DMS53 treated with DMSO at 0.1 percent for 48 hours (cell line): Measurements from ENCODE around the gene PTTG1IP.
A peak's percentile ranks its signal among the peaks of the same experiment; 100 is the strongest.
"Not testable (repeated sequence)": the region's sequence is repeated elsewhere in the genome, so short reads cannot be mapped to it uniquely, and the experiment has no call there.

Source experiments
- DNase-seq: peaks from one replicate; lab custom pipeline; 2025; ENCODE audit not compliant: unreplicated experiment; lab: John Stamatoyannopoulos, UW

The PTTG1IP gene, protein sequence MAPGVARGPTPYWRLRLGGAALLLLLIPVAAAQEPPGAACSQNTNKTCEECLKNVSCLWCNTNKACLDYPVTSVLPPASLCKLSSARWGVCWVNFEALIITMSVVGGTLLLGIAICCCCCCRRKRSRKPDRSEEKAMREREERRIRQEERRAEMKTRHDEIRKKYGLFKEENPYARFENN

DNA sequence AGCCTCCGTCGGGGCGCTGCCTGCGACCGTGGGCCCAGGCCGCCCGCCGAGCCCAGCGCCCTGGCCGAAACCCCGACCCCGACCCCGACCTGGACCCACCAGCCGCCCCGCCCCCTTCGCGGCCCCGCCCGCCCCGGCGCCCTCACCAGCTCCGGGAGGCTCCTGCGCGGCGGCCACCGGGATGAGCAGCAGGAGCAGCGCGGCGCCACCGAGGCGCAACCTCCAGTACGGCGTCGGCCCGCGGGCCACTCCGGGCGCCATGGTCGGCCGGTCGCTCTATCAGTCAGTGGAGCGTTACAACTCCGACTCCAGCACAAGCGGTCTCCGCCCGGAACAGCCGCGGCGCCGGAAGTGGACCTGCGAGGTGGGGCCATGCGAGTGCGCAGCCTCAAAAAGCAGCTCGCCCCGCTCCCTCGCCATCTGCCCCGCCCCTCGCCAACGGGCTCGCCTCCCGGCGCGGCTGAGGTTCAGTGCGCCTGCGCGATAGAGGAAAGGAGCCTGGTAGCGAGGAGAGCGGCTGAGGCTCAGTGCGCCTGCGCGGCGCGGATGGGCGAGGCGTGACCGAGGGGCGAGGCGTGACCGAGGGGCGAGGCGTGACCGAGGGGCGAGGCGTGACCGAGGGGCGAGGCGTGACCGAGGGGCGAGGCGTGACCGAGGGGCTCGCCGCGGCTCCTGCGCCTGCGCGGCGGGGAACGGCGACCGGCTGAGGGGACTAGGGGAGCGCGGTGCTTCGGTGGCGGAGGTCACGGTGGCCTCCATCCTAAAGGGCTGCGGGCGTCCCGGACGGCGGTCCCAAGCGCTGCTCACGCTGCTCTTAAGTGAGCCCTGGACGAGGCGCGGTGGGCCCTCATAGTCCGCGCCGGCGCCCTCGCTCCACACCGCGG lies at the start of gene PTTG1IP:
PTTG1IP (minus strand) TSS at position 335 of the 884 bp plus-strand sequence; CDS start at position 261, 74 bp downstream.
- DNase-seq, result peak; percentile 74

DNA sequence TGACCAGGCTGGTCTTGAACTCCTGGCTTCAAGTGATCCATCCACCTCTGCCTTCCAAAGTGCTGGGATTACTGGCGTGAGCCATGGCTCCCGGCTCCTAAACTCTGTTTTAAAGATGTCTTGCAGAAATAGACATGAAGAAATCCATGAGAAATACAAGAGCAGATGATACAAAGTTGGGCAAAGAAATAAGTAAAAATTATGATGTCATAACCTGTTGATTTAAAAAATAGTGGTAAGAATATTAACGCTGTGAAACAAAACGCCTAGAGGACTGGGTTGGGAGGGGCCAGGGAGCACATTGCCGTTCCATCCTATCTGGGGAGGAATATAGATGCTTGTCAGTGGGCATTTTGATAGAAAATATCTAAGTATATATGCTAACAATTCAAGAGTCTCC lies 48.4 kb upstream of the PTTG1IP start:
- DNase-seq, result no peak

DNA sequence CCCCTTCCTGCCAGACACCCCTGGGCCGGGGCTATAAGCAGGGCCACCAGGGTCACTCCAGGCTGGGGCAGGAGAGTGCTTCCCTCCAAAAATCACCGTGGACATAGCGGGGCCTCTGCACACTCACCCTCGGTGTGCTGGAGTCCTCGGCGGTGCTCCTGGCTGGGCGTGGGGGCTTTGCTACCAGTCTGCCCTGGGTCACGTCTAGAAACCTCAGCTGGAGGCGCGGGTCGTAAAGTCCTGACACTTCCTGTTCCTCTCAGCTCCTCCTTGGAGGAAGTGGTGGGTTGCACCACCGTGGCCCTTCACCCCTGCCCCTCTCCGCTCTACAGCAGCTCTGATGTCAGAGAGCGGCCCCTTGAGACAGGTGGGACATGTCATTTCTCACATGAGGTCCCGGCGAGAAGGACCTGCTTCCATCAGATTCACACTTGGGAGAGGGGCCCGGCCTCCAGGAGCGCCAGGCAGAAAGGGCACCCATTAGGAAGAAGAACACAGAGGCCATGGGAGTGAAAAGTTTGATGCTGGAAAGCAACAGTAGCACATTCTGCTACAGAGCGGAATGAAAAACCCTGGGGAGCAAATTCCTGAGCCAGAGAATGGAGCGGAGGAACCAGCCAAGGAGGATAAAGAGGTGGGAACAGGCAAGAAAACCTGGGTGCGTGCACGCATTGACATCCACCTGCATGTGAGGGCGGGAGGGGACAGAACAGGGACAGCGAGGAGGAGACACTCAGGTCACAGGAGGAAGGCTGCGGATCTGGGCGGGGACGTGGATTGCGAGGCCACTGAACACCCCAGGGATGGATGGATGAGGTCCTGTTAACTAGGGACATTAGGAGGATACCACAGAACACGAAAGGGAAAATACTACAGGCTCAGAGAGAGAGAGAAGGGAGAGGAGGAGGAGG lies 47.5 kb upstream of the PTTG1IP start, which contains the start of gene ITGB2:
ITGB2 (minus strand) TSS at position 206 of the 911 bp plus-strand sequence. CDS start 10,117 bp downstream, outside the sequence.
- DNase-seq, result no peak

DNA sequence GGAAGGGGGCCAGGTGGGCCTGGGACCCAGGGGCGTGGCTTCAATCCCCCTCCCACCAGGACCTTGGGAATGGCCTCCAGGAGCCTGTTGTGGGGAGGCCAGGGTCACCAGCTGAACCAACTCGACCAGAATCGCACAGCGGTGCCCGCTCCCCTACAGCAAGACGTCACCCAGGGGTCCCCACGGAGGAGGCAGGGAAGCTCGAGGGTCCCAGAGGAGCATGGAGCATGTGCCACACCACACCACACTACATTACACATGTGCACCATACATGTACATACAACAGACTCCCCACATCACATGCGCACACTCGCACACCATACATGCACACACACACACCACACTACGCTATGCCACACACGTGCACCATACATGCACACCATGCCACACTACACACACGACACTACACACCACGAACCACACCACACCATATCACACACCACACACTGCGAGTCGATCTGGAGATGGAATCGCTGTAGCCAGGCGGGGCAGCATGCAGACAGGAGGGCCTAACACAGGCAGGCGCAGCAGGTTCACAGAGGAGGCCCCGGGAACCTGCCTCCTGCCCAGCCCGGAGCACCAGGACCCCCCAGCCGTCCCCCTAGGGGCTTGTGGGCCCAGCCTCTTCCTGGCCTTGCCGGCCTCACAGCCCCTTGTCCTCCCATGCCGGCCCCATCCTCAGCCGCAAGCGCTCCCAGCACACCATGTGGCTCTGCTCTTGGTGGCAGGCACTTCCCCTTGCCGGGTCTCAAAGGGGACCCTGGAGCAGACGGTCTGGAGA lies 46.6 kb upstream of the PTTG1IP start:
- DNase-seq, result no peak

DNA sequence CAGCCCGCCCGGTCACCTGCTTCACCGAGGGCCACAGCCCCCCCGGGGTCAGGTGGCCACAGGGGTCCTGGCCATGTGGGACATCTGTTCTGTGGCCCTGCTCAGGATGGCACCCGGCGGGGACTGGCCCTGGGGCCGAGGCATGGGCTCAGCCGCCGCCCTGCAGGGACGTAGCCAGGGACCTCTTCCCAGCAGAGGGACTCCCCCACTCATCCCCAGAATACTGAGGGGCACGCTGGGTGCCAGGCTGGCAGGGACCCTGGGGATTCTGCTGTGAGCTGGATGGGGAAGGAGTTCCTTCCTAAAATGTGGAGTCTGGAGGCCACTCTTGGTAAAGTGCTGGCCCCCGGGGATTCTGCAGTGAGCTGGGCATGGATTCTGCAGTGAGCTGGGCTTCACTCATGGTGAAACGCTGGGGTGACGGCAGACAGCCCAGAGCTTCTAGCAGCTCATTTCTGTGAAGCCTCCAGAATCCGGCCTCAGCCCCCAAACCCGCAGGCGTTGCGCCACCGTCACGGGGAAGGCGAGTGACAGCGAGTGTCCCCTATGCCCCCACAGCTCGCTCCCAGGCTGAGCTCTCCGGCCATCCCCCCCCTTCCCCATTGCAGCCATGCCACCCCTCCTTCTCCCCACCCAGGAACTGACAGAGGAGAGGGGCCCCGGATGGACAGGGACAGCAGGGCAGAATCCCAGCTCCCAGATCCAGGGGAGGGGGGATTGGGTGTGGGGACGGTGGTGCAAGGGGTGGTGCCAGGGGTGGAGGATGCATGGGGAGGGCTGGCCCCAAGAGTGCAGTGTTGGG lies 45.8 kb upstream of the PTTG1IP start:
- no peak for DNase-seq

DNA sequence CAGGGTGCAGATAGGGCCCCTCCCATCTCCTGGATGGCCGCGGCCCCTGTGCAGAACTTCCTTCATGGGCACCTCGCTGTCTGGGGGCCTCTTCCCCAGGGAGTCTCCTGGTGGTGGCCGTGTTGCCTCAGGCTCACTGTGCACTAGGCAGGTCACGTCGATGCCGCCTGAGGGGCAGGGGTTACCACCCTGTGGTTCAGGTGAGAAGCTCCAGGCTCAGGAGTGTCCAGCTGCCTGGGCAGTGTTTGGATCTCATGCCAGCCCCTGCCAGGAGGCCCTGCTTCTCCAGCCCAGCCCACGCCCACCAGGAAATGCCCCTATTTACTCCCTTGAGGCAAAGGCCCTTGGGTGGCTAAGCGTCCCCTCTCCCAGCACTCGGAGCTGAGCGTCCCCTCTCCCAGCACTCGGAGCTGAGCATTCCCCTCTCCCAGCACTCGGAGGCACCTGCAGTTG lies 45.1 kb upstream of the PTTG1IP start:
- DNase-seq, result no peak

DNA sequence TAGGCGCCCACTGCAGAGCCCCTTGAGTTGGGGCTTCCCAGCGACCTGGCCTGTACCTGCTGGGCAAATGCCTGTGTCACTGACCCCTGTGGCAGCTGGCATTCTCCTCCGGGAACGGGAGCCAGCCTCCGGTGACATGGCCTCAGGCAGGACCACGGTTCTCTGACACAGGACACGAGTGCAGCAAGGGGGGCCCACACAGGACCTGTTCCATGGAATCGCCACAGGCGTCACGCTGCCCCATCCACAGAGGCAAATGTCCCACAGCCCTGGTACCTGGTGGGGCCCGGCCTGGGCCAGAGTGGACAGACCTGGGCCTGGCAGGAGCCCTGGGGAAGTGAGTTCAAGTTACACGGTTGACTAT lies 44.6 kb upstream of the PTTG1IP start:
- no peak for DNase-seq

DNA sequence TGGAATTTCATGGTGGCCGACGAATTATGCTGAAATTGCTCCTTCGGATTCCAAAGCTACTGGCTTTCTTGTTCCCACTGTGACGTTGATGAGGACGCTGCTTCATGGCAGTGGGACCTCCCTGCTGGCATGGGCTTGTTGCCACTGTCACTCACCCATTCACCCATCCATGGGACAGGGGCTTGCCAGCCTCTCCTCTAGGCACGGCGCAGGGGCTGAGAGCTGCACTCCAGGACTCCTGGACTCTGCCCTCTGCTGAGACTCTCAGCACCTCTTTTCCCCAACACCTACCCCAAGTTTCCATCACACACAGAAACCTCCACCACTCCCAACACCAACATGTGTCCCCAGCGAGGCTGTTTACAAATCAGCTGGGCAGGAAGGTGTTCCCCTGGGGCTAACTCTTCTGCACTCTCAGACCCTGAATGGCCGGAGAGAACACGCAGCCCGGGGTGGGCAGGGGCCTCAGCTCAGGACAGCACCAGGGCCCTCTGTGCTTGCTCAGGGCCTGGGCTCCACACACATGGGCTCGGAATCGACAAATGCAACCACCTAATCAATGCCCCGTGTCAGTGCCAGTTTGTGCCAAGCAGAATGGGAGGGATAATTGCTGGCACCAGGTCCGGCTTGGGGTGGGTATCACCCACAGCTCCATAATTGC lies 44.1 kb upstream of the PTTG1IP start:
- no peak for DNase-seq

DNA sequence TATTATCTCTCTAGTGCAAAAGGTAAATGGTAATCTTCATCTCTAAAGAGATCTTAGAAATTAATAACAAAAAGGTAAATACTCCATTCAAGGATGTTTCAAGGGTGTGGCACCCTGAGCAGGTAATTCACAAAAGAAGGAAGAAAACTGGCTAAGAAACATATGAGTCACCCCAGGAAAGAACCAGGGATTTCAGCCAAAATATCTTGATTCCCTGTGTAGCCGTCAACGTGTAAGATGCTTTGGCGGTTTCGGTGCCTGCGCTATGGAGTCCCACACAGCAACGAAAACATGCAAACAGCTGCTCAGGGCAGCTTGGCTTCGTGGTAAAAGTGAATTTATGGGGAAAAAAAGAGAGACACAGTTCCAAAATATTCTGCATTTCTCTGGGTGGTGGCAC lies 43.5 kb upstream of the PTTG1IP start:
- DNase-seq, result no peak

DNA sequence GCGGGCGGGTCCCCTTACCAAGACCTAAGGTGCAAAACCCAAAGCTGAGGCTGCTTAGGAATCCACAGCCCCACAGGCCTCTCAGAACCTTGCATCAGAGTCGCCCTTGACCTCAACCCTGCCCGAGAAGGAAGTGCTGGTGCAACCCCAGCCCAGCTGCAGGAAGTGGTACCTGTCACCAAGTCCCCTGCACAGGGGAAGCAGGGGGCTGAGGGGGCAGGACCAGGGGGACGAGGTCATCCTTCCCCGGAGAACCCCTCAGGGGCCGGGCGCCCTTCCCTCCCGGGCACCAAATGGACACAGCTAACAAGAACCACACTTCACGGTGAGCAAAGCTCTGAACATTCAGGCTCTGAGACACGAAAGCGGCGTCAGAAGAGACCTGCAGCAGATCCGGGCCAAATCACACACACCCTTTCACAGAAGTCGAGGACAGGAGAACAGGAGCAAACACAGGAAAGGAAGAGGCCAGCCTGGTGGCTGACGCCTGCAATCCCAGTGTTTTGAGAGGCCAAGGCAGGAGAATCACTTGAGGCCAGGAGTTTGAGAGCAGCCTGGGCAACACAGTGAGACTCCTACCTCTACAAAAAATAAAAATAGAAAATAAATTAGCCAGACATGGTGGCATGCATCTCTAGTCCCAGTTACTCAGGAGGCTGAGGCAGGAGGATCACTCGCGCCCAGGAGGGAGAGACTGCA lies 40.8 kb upstream of the PTTG1IP start:
- DNase-seq, result no peak

DNA sequence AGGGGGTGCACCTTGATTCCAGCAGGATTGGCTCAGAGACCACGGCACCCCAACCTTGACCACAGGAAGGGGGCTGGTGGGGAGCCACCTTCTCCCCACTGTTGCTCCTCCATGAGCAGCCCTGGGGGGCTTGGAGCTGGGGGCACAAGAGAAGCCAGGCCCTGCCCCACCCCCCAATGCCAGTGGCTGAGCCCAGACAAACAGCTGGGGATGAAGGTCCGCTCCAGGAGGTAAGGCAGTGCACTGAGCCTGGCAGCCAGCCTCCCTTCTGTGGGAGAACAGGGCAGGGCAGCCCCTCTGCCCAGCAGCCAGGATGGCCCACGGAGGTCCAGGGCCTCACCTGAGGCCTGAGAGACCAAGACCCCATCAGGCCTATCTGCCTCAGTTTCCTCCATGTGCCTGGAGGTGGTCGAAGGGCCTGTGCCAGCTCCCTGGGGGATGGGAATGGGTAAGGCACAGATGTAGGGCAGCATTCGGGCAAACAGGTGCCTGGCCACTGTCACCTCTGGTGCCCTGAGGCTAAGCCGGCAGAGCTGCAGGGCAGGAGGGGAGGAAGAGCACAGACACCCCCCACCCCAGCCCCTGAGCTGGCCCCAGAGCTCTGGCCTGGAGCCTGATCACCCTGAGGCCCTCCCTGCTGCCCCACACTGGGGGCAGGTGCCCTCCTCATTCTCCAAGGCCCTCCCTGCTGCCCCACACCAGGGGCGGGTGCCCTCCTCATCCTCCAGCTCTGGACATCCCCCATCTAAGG lies 40.1 kb upstream of the PTTG1IP start:
- no peak for DNase-seq

DNA sequence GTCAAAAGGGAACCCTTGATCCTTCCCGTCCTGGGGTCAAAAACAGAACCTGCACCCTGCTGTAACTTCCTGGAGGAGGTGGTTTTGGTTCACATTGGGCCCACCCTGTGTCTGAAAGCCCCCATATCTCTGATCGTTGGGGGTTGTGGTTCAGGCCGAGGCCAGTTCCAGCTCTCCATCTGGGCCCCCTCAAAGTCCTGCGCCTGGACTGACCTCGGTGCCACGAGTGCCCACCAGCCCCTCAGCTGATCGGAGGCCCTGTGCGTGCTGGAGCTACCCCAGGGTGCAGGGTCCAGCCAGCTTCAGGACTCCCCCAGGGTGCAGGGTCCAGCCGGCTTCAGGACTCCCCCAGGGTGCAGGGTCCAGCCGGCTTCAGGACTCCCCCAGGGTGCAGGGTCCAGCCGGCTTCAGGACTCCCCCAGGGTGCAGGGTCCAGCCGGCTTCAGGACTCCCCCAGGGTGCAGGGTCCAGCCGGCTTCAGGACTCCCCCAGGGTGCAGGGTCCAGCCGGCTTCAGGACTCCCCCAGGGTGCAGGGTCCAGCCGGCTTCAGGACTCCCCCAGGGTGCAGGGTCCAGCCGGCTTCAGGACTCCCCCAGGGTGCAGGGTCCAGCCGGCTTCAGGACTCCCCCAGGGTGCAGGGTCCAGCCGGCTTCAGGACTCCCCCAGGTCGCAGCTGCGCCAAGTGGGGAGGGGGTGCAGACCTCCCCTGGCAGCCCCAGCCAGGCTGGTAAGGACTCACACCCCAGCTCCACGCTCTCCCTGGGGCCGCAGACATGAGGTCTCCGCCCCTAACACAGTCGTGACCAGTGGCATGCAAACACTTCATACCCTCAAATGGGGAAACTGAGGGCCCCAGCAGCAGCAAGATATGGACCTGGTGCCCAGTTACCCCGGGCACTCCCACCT lies 39.3 kb upstream of the PTTG1IP start:
- not testable (repeated sequence) for DNase-seq

DNA sequence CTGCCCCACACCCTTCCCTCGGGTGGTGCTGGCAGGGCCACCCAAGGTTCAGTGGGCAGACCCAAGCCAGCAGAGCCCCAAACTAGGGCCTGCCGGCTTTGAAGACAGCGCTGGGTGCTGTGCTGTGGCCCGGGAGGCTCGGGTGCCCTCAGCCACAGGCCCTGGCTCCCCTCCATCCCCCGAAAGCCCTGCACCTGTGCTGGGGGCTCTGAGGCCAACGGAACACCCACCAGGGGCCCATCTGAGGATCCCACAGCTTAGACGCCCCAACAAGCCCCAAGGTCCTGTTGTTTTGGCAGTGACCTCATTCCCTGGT lies 38.6 kb upstream of the PTTG1IP start:
- no peak for DNase-seq

DNA sequence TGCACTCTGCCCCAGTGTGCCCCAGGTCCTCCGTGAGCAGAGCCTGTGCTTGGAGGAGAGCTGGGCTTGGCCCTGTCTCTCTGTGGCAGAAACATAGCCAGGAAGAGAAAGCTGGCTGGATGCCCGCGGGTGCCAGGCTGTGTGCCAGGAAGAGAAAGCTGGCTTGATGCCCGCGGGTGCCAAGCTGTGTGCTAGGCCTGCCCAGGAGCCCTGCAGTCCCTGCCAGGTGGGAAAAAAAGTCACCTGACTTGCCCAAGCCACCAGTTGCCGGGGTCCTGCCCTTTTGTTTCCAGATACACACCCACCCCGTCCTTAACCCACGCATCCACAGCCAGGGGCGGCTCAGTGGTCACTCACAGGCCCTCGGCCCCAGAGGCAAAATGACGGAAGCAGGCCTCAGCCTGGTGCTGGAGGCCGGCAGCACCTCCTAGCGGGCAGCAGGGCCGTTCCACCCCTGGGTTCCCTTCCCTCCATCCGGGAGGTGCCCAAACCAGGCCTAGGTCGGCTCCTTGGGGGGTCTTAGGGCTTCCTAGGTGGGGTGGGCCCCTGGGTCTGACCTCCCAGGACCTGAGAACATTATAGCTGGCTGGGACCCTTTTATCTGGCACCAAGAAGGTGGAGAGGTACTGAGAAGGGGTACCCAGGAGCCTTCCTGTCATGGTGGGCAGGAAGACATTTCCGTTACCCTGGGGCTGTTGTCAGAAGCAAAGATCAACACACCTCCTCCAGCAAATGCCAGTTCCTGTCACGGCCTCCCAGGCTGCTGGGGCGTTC lies 38.1 kb upstream of the PTTG1IP start:
- DNase-seq, result no peak

DNA sequence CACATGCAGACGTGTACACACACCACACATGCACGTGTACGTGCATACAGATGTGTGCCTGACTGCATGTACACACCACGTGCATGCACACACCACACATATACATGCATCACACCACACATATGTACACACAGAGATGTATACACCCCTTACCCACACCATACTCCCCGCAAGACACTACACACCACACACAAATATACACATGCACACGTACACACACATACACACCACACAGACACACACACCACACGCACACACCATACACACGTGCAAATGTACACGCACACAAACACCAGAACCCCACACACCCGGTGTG lies 37.5 kb upstream of the PTTG1IP start:
- DNase-seq, result no peak

DNA sequence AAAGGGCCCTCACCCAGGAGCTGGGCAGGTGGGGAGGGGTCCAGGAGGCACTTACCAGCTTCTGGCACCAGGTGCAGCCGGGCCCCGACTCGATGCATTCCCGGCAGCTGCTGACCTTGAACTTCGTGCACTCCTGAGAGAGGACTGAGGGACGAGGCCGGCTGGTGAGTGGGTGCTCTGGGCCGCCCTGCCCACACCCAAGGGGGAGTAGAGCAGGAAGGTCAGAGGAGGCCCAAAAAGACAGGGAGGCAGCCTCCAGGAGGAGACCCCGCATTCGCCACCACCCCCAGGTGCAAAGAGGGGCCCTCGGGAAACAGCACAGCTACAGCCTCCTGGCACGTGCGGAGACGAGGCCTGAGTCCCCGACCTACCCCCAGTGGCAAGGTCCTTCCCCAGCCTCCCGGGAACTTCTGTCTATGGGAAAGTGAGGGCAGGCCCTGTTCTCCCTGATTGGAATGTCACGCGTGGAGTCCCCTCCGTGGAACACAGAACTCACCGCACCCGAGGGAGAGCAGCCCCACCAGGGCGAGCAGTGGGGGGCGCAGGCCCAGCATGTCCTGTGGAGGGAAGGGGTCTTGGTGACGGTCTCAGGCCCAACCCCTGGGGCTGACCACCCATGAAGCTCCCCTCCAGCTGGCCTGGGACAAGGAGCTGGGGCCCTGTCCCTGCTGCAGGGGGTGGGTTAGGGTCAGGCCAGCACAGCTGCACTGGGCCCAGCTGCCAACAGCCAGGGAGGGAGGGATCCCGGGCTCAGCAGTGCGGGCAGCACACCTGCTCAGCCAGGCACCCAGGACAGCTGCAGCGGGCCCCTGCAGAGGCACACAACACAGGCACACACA lies 37.0 kb upstream of the PTTG1IP start:
- DNase-seq, result no peak
